Prostate gland (tissue), 2 donors: ENCODE data around the gene C1QTNF1.

Experiments
- CTCF ChIP-seq, 4 experiments: fragments of 200-600 bp in 2 of 4; fragments of 450-650 bp in 2 of 4; sonication (generic) in 2 of 4; IDR thresholded peaks; 1 replicate in 3 of 4; 2 replicates in 1 of 4; pipeline ENCODE4 v1.5.1; 2016 to 2019; ENCODE audit warnings: antibody characterized with exemption in 4 of 4, mild to moderate bottlenecking in 2 of 4, moderate library complexity in 2 of 4
- POLR2A ChIP-seq: fragments of 450-650 bp; IDR thresholded peaks from one replicate; pipeline ENCODE4 v1.6.1; 2016; ENCODE audit warnings: antibody characterized with exemption, mild to moderate bottlenecking
- POLR2AphosphoS5 ChIP-seq: sonication (generic); formaldehyde crosslinking; IDR thresholded peaks from one replicate; pipeline ENCODE4 v1.6.1; 2017; ENCODE audit warnings: antibody characterized with exemption

GRCh38 chr17:79027274-79027924 lies 3.4 kb downstream of the C1QTNF1 start:
- TF ChIP-seq CTCF (IDR thresholded peaks at IDR 0.05) (no peak), POLR2A (no peak), POLR2AphosphoS5 (no peak)
